Hematopoietic multipotent progenitor cell treated with erythropoietin and hydrocortisone succinate and interleukin-3 and kit ligand, for 17 days (in vitro differentiated cells): Measurements from ENCODE around the gene SLC5A5.
"Not testable (repeated sequence)": the region's sequence is repeated elsewhere in the genome, so short reads cannot be mapped to it uniquely, and the experiment has no call there.

ENCODE experiments used
- DNase-seq: peaks from one replicate; pipeline ENCODE4 v3.0.0-alpha.2; 2015; ENCODE audit warnings: low spot score

The SLC5A5 gene

DNA sequence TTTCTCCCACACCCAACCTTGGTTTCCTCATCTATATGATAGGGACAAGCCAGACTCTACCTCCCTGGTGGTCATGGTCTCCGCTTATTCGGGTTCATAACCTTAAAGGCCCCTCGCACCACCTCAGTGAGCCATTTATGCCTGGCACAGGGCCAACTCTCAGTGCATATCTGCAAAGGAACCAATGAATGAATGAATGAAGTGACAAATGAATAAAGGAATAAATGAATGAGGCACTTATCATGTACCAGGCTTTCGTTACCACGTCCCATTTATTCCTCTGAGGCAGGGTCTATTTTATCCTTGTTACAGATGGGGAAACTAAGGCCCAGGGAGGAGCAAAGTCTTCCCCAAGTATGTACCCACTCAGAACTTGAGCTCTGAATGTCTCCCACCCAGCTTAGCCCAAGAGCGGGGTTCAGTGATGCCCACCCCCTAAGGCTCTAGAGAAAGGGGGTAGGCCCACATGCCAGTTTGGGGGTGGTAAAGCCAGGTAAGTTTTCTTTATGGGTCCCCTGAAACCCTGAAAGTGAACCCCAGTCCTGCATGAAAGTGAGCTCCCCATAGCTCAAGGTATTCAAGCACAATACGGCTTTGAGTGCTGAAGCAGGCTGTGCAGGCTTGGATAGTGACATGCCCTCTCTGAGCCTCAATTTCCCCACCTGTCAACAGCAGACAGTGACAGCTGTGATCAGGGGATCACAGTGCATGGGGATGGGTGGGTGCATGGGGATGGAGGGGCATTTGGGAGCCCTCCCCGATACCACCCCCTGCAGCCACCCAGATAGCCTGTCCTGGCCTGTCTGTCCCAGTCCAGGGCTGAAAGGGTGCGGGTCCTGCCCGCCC, 490 bp upstream of the SLC5A5 start:
- no peak for DNase-seq

GRCh38 chr19:17872251-17873001, 681 bp downstream of the SLC5A5 start:
- no peak for DNase-seq

DNA sequence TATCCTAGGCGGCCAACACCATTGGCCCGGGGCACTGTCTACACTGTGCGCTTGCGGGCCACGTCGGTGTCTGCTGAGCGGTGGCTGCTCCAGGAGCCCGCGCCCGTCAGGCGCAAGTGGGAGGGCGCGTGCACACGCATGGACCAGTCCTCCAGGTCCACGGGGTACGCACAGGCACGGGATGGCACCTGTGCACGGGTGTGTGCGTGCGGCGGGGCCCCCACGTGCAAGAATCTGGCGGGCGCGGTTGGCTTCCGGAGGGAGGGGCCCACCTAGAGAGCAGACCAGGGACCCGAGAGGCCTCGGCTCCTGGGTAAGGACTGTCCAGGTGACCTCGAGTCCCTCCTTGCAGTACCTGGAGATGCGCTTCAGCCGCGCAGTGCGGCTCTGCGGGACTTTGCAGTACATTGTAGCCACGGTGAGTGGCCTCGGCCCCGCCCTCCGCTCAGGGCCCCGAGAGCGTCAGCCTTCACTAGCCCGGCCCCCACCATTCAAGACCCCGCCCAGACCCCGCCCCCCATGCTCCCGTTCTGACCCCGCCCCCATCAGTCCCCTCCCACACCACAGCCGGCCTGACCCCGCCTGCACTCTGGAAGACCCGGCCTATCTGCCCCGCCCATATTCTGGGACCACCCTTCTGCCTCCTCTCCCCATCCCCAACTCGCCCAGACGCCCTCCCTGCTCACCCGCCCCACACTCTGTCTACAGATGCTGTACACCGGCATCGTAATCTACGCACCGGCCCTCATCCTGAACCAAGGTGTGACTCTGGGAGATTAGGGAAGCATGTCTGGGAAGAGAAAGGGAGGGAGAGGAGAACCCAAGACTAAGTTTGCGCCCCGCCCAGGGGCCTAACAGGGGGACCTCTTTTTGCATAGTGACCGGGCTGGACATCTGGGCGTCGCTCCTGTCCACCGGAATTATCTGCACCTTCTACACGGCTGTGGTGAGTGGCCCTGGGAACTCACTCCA, 2.3 kb downstream of the SLC5A5 start:
- DNase-seq: no peak

DNA sequence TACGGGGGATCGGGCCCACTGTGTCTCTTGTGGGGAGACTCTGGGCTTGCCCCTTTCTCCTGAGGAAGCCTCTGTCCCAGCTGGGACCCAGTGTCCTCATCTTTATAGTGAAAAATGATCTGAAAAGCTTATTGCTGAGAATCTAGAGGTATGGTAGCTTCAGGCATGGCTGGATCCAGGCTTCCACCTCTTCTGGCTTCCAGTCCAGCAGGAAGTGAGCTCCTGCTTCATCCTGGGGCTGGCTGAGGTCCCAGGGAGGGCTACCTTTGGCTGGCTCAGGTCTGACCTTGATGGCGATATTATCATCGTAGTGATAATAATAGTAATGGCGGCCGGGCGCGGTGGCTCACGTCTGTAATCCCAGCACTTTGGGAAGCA, 3.0 kb downstream of the SLC5A5 start:
- no peak for DNase-seq

DNA sequence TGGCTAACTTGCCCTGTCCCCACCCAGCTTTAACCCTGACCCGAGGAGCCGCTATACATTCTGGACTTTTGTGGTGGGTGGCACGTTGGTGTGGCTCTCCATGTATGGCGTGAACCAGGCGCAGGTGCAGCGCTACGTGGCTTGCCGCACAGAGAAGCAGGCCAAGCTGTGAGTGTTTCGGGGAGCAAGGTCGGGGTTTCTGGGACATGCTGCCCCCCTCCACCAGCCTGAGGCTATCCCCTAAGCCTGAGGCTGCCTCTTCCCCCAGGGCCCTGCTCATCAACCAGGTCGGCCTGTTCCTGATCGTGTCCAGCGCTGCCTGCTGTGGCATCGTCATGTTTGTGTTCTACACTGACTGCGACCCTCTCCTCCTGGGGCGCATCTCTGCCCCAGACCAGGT, 6.0 kb downstream of the SLC5A5 start:
- no peak for DNase-seq

- no peak for DNase-seq
Observed at GRCh38 chr19:17879466-17879865, 7.7 kb downstream of the SLC5A5 start.

GRCh38 chr19:17881701-17882100, 10.0 kb downstream of the SLC5A5 start:
- DNase-seq: no peak

DNA sequence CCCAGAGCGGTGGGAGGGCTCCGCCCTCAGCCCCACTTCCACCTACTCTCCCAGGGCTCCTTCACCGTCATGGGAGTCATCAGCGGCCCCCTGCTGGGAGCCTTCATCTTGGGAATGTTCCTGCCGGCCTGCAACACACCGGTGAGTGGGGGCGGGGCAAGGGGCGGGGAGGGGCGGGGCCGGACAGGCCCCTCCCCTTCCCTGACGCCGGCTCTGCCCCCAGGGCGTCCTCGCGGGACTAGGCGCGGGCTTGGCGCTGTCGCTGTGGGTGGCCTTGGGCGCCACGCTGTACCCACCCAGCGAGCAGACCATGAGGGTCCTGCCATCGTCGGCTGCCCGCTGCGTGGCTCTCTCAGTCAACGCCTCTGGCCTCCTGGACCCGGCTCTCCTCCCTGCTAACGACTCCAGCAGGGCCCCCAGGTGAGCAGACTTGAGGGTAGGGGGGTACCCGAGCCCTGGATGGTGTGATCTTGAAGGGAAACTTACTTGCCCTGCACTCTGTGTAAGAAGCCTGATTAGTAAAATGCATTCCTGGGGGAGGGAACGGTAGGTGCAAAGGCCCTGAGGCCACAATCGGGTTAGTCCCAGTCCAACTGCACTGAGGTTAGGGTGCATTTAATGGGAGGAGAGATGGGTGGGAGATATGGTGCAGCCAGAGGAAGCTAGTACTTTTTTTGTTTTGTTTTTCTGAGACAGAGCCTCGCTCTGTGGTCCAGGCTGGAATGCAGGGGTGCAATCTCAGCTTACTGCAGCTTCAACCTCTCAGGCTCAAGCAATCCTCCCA, 12.1 kb downstream of the SLC5A5 start:
- DNase-seq: no peak

GRCh38 chr19:17886515-17886914, 14.8 kb downstream of the SLC5A5 start:
- DNase-seq: no peak

- not testable (repeated sequence) for DNase-seq
Observed at GRCh38 chr19:17887221-17887620, 15.5 kb downstream of the SLC5A5 start.

GRCh38 chr19:17888260-17888659, 16.5 kb downstream of the SLC5A5 start:
- DNase-seq: no peak

- DNase-seq: no peak
Observed at GRCh38 chr19:17889609-17890214, 18.0 kb downstream of the SLC5A5 start.

GRCh38 chr19:17893766-17894165, 22.0 kb downstream of the SLC5A5 start:
- DNase-seq: no peak

DNA sequence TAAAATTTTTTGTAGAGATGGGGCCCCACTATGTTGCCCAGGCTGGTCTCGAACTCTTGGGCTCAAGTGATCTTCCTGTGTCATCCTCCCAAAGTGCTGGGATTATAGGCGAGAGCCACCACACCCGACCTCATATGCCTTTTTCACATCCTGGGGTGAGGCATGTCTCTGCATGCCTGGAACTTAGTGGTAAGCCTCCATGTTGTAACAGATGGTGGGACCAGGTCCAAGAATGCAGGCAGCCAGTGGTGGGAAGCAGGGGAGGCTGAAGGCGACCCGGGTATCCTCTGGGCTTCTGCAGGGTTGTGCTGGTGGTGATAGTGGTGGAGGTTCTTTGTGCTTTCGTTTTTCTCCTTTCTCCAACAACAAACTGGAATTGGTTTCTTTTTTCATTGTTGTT, 31.0 kb downstream of the SLC5A5 start:
- no peak for DNase-seq

DNA sequence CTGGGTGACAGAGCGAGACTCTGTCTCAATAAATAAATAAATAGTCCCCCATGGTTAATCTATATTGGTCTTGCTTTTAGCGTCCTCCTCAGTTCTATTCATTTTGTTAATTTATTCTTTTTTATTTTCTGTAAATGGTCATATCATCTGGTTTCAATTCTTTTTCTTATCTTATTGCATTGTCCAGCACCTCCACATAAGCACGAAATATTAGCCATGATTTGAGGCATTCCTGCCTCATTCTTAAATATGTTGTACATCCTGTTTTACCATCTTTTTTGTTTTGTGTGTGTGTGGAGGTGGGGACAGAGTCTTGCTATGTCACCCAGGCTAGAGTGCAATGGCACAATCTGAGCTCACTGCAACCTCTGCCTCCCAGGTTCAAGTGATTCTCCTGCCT, 36.5 kb downstream of the SLC5A5 start:
- no peak for DNase-seq

DNA sequence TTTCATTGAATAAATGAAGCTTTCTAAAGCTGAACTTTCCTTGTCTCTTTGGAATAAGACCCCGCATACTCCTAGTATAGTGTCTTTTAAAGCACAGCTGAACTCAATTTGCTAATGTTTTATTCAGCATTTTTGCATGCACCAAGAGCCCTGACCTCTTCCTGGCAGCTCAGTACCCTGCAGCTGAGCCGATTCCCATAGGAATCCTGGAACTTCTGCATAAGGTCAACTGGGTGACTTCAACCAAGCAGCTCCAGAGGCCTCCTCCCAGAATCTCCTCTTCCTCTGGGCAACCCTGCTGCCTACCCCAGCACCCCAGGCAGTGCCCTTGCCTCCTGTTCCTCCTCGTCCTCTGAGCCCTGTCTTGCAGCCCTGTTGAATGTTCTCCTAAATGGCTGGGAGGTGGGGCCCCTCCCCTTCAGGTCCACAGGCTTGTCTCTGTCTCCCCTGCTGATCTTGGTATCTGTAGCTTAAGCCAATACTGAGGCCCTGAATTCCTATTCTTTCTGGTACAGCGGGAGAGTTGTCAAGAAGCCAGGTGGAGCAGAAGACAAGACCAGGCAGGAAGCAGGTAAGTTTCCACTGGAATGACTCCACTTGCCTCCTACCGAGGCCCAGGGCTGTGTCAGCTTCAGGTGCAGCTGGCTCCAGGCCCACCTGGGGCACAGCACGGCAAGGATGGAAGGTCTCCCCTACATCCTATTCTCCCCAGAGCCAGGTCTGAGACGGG, 37.4 kb downstream of the SLC5A5 start:
- DNase-seq: no peak

- DNase-seq: no peak
Observed at GRCh38 chr19:17910791-17911360, 39.1 kb downstream of the SLC5A5 start.

GRCh38 chr19:17915940-17916593, 44.3 kb downstream of the SLC5A5 start:
- DNase-seq: no peak

- not testable (repeated sequence) for DNase-seq
Observed at GRCh38 chr19:17918151-17918550, 46.4 kb downstream of the SLC5A5 start.
